Esophagus muscularis mucosa (tissue), 4 donors: ENCODE measurements around the gene RAMACL. TPM values are rescaled to one million over a fixed set of nuclear protein-coding genes. Genes with fewer than 3 reads are reported as not detected.

ENCODE experiments used
- DNase-seq: peaks from one replicate; pipeline ENCODE4 v3.0.0-alpha.2; 2017; ENCODE audit errors: extremely low spot score
- H3K27ac ChIP-seq, 4 donors: fragments of 200-600 bp; sonication (generic); replicated peaks in 1 of 4; 1 replicate in 3 of 4; 2 replicates in 1 of 4; pipeline ENCODE4 v1.5.1; 2016 to 2019; ENCODE audit warnings: mild to moderate bottlenecking in 1 of 4
- H3K27me3 ChIP-seq, 4 donors: fragments of 200-600 bp; sonication (generic); one replicate each; pipeline versions ENCODE4 v1.5.1 to v1.6.0; 2016 to 2019
- H3K36me3 ChIP-seq, 4 donors: fragments of 200-600 bp; sonication (generic); one replicate each; pipeline ENCODE4 v1.5.1; 2016 to 2019
- H3K4me1 ChIP-seq, 4 donors: fragments of 200-600 bp; sonication (generic); one replicate each; pipeline ENCODE4 v1.5.1; 2016 to 2019
- H3K4me3 ChIP-seq, 4 donors: fragments of 200-600 bp; sonication (generic); 1 replicate in 2 of 4; 2 replicates in 2 of 4; pipeline ENCODE4 v1.5.1; 2016 to 2019; ENCODE audit warnings: mild to moderate bottlenecking in 4 of 4, moderate library complexity in 1 of 4
- H3K9me3 ChIP-seq, 4 donors: fragments of 200-600 bp; sonication (generic); 1 replicate in 3 of 4; 2 replicates in 1 of 4; pipeline ENCODE4 v1.5.1; 2016 to 2019
- EP300 ChIP-seq: sonication (generic); formaldehyde crosslinking; IDR thresholded peaks from one replicate; pipeline ENCODE4 v1.6.1; 2017; ENCODE audit warnings: antibody characterized with exemption
- POLR2A ChIP-seq: fragments of 450-650 bp; IDR thresholded peaks from one replicate; pipeline ENCODE4 v1.6.1; 2017; ENCODE audit warnings: antibody characterized with exemption, moderate library complexity, mild to moderate bottlenecking, low read depth
- POLR2AphosphoS5 ChIP-seq, 2 donors: sonication (generic); formaldehyde crosslinking; IDR thresholded peaks; one replicate each; pipeline ENCODE4 v1.6.1; 2017; ENCODE audit warnings: antibody characterized with exemption in 2 of 2
- WGBS: methylation state at CpG from one replicate; pipeline ENCODE4 v1.1.5; 2018; 5-methylcytosine and 5-hydroxymethylcytosine counted together
- intact Hi-C: fragments of 100-400 bp; cut with DNase I; formaldehyde crosslinking; loops from one replicate; pipeline ENCODE4 v1.15.1; 2023
- total RNA-seq, 4 donors: library from RNA; depleted of rRNA; stranded (reverse); fragments of >200 nt; gene quantifications; one replicate each; pipeline versions ENCODE4 v1.1.0 to v1.2.1, GENCODE V29; 2016
- TF ChIP-seq, protein P1 (sequence below), 3 experiments: fragments of 200-600 bp in 2 of 3; fragments of 450-650 bp in 1 of 3; sonication (generic) in 2 of 3; IDR thresholded peaks; one replicate each; pipeline ENCODE4 v1.5.1; 2017 to 2019; ENCODE audit warnings: antibody characterized with exemption in 3 of 3, mild to moderate bottlenecking in 2 of 3, moderate library complexity in 1 of 3

Gene RAMACL
- total RNA-seq, 4 donors from 2014 or later, result 1.2 to 2.9 (median 2.1) TPM

DNA sequence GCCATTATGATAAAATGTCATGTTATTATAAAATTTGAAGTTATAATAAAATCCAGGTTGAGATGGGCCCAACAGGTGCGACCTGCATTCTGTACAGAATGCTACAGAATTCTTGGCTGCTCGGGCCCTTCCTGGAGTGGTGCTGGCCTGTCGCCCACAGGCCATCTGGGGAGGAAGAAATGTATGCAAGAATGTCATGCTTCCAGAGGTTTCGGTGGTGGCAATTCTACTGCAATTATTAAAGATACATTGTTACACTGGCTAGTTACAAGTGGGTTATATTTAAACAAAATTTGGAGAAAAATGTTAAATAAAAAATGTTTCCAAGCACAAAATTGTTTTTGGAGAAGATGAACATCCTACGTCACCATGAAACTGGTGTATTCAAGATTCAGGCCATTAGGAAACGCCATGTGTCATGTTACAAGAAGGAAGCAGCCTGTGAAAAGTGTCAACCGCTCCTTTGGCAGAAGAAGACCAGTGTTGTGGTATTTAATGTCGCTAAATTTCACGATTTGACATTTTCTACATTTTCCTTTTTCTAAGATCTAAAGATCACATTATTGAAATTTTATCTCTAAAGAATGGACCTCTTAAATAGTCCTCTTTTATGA lies 7.1 kb downstream of the RAMACL start:
- Histone ChIP-seq H3K4me1 (peaks cover 3 to 28% (median 10%) of the 10 kb centered on the region in 4 donors), H3K36me3 (peaks cover 0 to 4% (median 0%) of the 10 kb centered on the region in 4 donors), H3K9me3 (peaks cover 0 to 4% (median 0%) of the 10 kb centered on the region in 4 donors), H3K27me3 (no peaks in the 10 kb centered on the region), H3K27ac (no peak overlapping the region), H3K4me3 (no peak overlapping the region)
- TF ChIP-seq, protein P1, sequence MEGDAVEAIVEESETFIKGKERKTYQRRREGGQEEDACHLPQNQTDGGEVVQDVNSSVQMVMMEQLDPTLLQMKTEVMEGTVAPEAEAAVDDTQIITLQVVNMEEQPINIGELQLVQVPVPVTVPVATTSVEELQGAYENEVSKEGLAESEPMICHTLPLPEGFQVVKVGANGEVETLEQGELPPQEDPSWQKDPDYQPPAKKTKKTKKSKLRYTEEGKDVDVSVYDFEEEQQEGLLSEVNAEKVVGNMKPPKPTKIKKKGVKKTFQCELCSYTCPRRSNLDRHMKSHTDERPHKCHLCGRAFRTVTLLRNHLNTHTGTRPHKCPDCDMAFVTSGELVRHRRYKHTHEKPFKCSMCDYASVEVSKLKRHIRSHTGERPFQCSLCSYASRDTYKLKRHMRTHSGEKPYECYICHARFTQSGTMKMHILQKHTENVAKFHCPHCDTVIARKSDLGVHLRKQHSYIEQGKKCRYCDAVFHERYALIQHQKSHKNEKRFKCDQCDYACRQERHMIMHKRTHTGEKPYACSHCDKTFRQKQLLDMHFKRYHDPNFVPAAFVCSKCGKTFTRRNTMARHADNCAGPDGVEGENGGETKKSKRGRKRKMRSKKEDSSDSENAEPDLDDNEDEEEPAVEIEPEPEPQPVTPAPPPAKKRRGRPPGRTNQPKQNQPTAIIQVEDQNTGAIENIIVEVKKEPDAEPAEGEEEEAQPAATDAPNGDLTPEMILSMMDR (IDR thresholded peaks at IDR 0.05), result no peak
- TF ChIP-seq EP300 (no peak), POLR2AphosphoS5 (IDR thresholded peaks at IDR 0.05) (no peak), POLR2A (no peak)
- intact Hi-C loops, result no loop called here
- WGBS, result 76% methylated on average over 9 of the region's 9 CpGs
- DNase-seq, result no peak

GRCh38 chr6:166578536-166579236 lies 7.8 kb downstream of the RAMACL start:
- H3K4me3 ChIP-seq, result no peak overlapping the region
- intact Hi-C loops, result no loop called here

DNA sequence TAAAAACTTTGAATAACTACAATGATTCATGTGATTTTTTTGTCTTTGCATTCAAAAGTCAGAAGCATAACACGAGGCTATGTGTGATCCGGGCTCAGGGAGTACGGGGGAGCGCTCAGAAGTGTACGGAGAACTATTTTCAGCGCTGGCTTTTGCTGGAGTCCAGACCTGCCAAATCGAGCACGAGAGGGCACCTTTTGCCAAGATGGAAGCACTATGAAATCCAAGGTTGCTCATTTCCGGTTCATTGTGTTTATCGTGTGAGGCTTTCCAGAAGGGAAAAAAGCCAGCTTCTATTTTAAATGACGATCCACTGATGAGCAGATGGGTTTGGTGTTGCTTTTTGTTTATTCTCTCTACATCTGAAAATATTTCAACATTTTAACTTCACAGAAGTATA lies 11.3 kb downstream of the RAMACL start:
- intact Hi-C loops, result no loop called here
- H3K27me3 ChIP-seq, result no peaks in the 10 kb centered on the region
- TF ChIP-seq, protein P1 (IDR thresholded peaks at IDR 0.05), result no peak
- peak; percentile 46 to 68 for TF ChIP-seq POLR2AphosphoS5 (IDR thresholded peaks at IDR 0.05)
- peaks cover 0 to 4% (median 0%) of the 10 kb centered on the region in 4 donors for H3K36me3 ChIP-seq
- H3K4me3 ChIP-seq, result no peak overlapping the region
- H3K27ac ChIP-seq, result peak overlapping the region in 3 of 4 donors; percentile 25 to 50 (median 43)
- DNase-seq, result no peak
- WGBS, result 66% methylated on average over 11 of the region's 11 CpGs
- H3K4me1 ChIP-seq, result peaks cover 3 to 23% (median 13%) of the 10 kb centered on the region in 4 donors
- peaks cover 0 to 4% (median 0%) of the 10 kb centered on the region in 4 donors for H3K9me3 ChIP-seq

More at GRCh38 chr6:166578536-166579236, 7.8 kb downstream of the RAMACL start:
- Histone ChIP-seq H3K4me1 (peaks cover 0 to 23% (median 5%) of the 10 kb centered on the region in 4 donors), H3K27ac (no peak overlapping the region), H3K36me3 (peaks cover 0 to 4% (median 0%) of the 10 kb centered on the region in 4 donors), H3K9me3 (peaks cover 0 to 4% (median 0%) of the 10 kb centered on the region in 4 donors), H3K27me3 (no peaks in the 10 kb centered on the region)
- WGBS, result 88% methylated on average over 15 of the region's 15 CpGs
- no peak for TF ChIP-seq EP300
- no peak for TF ChIP-seq POLR2A
- no peak for TF ChIP-seq POLR2AphosphoS5 (IDR thresholded peaks at IDR 0.05)
- TF ChIP-seq, protein P1 (IDR thresholded peaks at IDR 0.05), result no peak
- no peak for DNase-seq

- intact Hi-C loops, result no loop called here
- Histone ChIP-seq H3K4me3 (no peak overlapping the region), H3K27ac (no peak overlapping the region), H3K9me3 (peaks cover 0 to 4% (median 0%) of the 10 kb centered on the region in 4 donors), H3K36me3 (peaks cover 0 to 4% (median 0%) of the 10 kb centered on the region in 4 donors), H3K27me3 (no peaks in the 10 kb centered on the region), H3K4me1 (peaks cover 3 to 18% (median 13%) of the 10 kb centered on the region in 4 donors)
- no peak for TF ChIP-seq POLR2A
- no peak for TF ChIP-seq EP300
- no peak for TF ChIP-seq POLR2AphosphoS5 (IDR thresholded peaks at IDR 0.05)
- TF ChIP-seq, protein P1 (IDR thresholded peaks at IDR 0.05), result no peak
- DNase-seq, result no peak
- WGBS, result 88% methylated on average over 18 of the region's 18 CpGs
Measured at GRCh38 chr6:166573511-166574216, 12.8 kb downstream of the RAMACL start.
